ENCODE data around the gene MLF1.

Gene MLF1

GRCh38 chr3:158644345-158644908 lies 73.4 kb downstream of the MLF1 start, which contains the start of gene GFM1 (continued):
- TF ChIP-seq KLF7 (tag by site-specific recombination; IDR thresholded peaks at IDR 0.05; ENCODE audit: borderline replicate concordance): peak; percentile 46; the same call in 1 of the 2 replicates
- TF ChIP-seq KLF16 (tag by site-specific recombination; IDR thresholded peaks at IDR 0.05): no peak
- peak; percentile 41 for TF ChIP-seq GLIS2 (tag by site-specific recombination; IDR thresholded peaks at IDR 0.05)
- TF ChIP-seq ZNF510 (tag by site-specific recombination; IDR thresholded peaks at IDR 0.05; ENCODE audit: insufficient replicate concordance): no peak
- TF ChIP-seq HOXC10 (CRISPR knock-in tag; IDR thresholded peaks at IDR 0.05): no peak
- no peak for TF ChIP-seq ZNF175 (tag by site-specific recombination; IDR thresholded peaks at IDR 0.05)
- TF ChIP-seq ZNF121 (tag by site-specific recombination; IDR thresholded peaks at IDR 0.05): no peak
- TF ChIP-seq ZNF548 (tag by site-specific recombination; IDR thresholded peaks at IDR 0.05): no peak
- peak; percentile 66 for TF ChIP-seq KLF8 (tag by site-specific recombination; IDR thresholded peaks at IDR 0.05)
- TF ChIP-seq ZNF311 (tag by site-specific recombination; IDR thresholded peaks at IDR 0.05; ENCODE audit: borderline replicate concordance): no peak
- no peak for TF ChIP-seq ZNF560 (tag by site-specific recombination; IDR thresholded peaks at IDR 0.05; ENCODE audit: borderline replicate concordance)
- TF ChIP-seq GLI4 (tag by site-specific recombination; IDR thresholded peaks at IDR 0.05): no peak
- TF ChIP-seq ZFP37 (tag by site-specific recombination; IDR thresholded peaks at IDR 0.05): peak; percentile 92
- no peak for TF ChIP-seq ZNF292 (tag by site-specific recombination; IDR thresholded peaks at IDR 0.05; ENCODE audit: borderline replicate concordance, low read depth)
- peak; percentile 97 for TF ChIP-seq ZBTB17 (tag by site-specific recombination; IDR thresholded peaks at IDR 0.05)
- no peak for TF ChIP-seq ZNF354C (tag by site-specific recombination; IDR thresholded peaks at IDR 0.05; ENCODE audit: borderline replicate concordance, low read depth)
- no peak for TF ChIP-seq SCRT1 (tag by site-specific recombination; IDR thresholded peaks at IDR 0.05; ENCODE audit: borderline replicate concordance)
- TF ChIP-seq ZNF843 (tag by site-specific recombination; IDR thresholded peaks at IDR 0.05): peak; percentile 48
- peak; percentile 93 for TF ChIP-seq ZNF24 (tag by site-specific recombination; IDR thresholded peaks at IDR 0.05)
- no peak for TF ChIP-seq ZNF473 (tag by site-specific recombination; IDR thresholded peaks at IDR 0.05)
- TF ChIP-seq ZNF837 (tag by site-specific recombination; IDR thresholded peaks at IDR 0.05): no peak
- peak; percentile 63; the same call in 1 of the 2 replicates for TF ChIP-seq ZNF2 (tag by site-specific recombination; IDR thresholded peaks at IDR 0.05)
- peak; percentile 82 for TF ChIP-seq ZEB2 (tag by site-specific recombination; IDR thresholded peaks at IDR 0.05)
- no peak; the same call in 1 of the 2 replicates for TF ChIP-seq ZBTB48 (tag by site-specific recombination; IDR thresholded peaks at IDR 0.05)
- no peak for TF ChIP-seq ZNF571 (tag by site-specific recombination; IDR thresholded peaks at IDR 0.05)
- peak; percentile 78; the same call in 1 of the 2 replicates for TF ChIP-seq ZNF76 (tag by site-specific recombination; IDR thresholded peaks at IDR 0.05; ENCODE audit: borderline replicate concordance, low read depth)
- no peak for TF ChIP-seq PRDM2 (tag by site-specific recombination; IDR thresholded peaks at IDR 0.05; ENCODE audit: borderline replicate concordance)
- TF ChIP-seq ZNF785 (tag by site-specific recombination; IDR thresholded peaks at IDR 0.05): no peak
- peak; percentile 31; the same call in 1 of the 2 replicates for TF ChIP-seq ZBTB8A (tag by site-specific recombination; IDR thresholded peaks at IDR 0.05)
- no peak for TF ChIP-seq MZF1 (tag by site-specific recombination; IDR thresholded peaks at IDR 0.05; ENCODE audit: borderline replicate concordance)
- TF ChIP-seq ZNF621 (tag by site-specific recombination; IDR thresholded peaks at IDR 0.05): no peak
- no peak for TF ChIP-seq BCL11B (tag by site-specific recombination; IDR thresholded peaks at IDR 0.05; ENCODE audit: low read depth)
- TF ChIP-seq MYNN (tag by site-specific recombination; IDR thresholded peaks at IDR 0.05; ENCODE audit: borderline replicate concordance): 0 out of 2 replicates have a peak, but pooled peaks have one; percentile 22
- TF ChIP-seq SETDB1 (IDR thresholded peaks at IDR 0.05; ENCODE audit: insufficient read length, low read length): peak; percentile 37
- TF ChIP-seq ZNF580 (tag by site-specific recombination; IDR thresholded peaks at IDR 0.05): peak; percentile 79
- no peak for TF ChIP-seq TCF7L2 (IDR thresholded peaks at IDR 0.05; ENCODE audit: borderline replicate concordance, low read depth, low read length)
- TF ChIP-seq ZSCAN16 (tag by site-specific recombination; IDR thresholded peaks at IDR 0.05): peak; percentile 97

Data from HEK293 (cell line).